Non-pigmented ciliary epithelial cell (primary cell): Measurements from ENCODE around the gene UGGT2.
"Not testable (repeated sequence)": the region's sequence is repeated elsewhere in the genome, so short reads cannot be mapped to it uniquely, and the experiment has no call there.

Source experiments
- DNase-seq: peaks from one replicate; pipeline ENCODE4 v3.0.0-alpha.2; 2010; ENCODE audit warnings: low read depth

Gene UGGT2

DNA sequence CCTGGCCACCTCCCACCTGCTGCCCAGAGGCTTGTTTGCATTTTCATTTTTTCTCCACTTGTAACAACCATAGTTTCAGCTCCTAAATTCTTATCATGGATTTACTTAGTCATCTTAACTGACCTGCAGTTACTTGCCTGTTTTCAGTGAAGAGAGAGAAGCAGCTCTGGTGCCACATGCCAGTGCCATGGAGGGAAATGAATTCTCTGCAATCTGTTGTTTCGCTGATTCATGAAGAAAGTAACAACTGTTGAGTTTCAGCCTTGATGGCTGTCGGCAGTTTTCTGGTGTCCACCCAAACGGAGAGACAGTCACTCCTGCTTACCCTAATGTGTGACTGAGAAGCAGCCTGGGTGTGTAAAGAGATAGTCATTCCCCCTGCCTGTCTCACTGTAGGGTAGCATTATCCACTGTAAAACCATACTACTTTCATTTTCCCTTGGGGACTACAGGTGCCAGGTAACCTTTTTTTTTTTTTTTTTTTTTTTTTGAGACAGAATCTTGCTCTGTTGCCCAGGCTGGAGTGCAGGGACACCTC lies 260.1 kb downstream of the UGGT2 start:
- no peak for DNase-seq

- DNase-seq = no peak
Observed at GRCh38 chr13:95791084-95791722, 262.0 kb downstream of the UGGT2 start.

- DNase-seq = not testable (repeated sequence)
Observed at GRCh38 chr13:95789315-95789714, 263.9 kb downstream of the UGGT2 start.

- no peak for DNase-seq
Observed at GRCh38 chr13:95788100-95788463, 265.1 kb downstream of the UGGT2 start.

DNA sequence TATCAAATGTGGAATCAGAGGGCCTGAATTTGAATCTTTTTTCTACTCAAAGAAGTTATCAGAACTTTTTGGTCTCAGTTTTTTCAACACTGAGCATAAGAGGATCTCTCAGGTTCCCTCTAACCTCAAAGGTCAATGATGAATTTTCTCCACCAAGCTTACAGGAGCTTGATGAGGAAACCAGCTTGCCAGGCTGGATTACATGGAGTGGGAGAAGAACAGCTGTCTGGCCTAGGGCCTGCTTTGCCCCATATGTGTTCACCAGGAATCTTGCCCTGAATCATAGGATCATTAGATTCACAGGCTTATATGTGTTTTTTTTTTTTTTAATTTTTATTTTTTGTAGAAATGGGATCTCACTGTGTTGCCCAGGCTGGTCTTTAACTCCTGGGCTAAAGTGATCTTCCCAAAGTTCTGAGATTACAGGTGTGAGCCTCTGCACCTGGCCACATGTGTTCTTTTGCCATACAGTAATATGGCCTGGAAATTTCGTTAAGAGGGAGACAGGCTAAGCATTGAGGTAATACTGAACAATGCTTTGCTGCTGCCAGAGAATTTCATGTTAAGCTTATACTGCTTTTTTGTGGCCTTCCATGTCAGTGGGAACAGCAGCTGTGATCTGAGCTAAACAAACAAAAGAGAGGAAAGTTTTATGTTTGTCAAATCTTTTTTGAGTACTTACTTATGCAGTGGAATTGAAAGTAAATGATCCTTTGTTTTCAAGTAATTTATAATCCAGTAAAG lies 265.7 kb downstream of the UGGT2 start:
- no peak for DNase-seq

DNA sequence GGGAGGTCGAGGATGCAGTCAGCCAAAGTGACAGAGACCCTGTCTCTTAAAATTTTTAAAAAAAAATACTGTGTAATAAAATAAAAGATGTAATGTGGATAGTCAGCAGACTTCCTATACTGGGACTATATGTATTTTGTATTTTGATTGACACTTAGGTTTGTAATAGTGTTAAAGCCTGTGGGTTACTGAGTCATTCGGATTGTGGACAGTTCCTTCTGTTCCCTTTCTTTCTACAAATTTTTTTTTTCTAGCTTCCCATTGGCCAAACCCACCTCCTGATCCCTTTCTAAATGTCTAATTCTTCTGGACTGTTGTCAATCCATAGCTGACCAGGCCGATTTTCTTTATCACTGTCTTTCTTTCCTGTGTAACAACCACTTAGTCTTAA lies 268.3 kb downstream of the UGGT2 start:
- DNase-seq = no peak

DNA sequence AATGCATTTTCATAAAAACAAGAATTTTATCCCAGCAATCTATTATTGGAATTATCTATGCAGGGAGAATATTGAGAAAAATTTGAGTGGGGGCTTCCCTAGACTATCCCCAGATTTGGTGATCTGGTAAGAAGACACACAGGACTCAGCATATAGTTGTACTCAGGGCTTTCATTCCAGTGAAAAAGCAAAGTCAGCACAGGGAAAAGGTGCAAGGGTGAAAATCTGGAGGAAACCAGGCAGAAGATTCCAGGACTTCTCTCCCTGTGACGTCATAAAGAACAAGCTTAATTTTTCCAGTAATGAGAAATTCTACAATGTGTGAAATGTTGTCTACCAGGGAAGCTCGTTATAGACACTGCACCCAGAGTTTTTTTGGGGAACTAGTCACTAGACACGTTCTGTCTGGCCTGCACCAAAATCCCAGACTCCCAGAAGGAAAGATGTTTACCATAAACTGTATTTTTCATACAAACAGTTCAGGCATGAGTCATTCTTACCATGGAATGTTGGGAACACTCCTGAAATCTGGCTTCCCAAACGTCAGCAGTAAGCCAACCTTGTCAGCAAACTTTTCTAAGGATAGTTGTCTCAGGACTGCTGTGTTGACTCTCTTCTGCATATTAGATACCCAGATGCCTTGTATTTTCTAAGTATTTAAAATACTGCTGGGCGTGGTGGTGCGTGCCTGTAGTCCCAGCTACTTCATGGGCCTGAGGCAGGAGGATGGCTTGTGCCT lies 268.9 kb downstream of the UGGT2 start:
- DNase-seq = peak; percentile 50

GRCh38 chr13:95783747-95784146 lies 269.5 kb downstream of the UGGT2 start:
- no peak for DNase-seq

DNA sequence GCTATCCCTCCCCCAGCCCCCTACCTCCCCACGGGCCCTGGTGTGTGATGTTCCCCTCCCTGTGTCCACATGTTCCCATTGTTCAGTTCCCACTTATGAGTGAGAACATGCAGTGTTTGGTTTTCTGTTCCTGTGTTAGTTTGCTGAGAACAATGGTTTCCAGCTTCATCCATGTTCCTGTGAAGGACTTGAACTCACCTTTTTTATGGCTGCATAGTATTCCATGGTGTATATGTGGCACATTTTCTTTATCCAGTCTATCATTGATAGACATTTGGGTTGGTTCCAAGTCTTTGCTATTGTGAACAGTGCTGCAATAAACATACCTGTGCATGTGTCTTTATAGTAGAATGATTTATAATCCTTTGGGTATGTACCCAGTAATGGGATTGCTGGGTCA lies 271.3 kb downstream of the UGGT2 start:
- DNase-seq = not testable (repeated sequence)

DNA sequence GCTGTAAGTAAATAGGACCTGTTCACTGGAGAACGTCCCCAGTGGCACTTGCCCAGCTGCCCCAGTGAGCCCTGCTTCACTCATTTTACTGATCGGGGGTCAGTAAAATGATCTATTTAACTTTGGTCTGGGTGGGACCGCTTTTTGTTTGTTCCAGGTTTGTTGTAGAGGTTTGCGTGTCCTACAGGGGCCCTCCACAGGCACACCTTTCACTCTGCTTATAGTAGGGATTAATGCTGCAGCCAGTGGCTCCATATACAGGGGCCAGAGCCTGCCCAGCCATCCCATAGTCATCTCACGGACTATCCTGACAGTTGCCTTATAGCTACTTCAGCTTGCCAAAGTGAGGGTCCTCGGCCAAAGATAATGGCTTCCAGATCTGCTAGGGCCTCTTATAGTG lies 272.2 kb downstream of the UGGT2 start:
- no peak for DNase-seq

- no peak for DNase-seq
Observed at GRCh38 chr13:95779522-95779921, 273.7 kb downstream of the UGGT2 start.

GRCh38 chr13:95771905-95772304 lies 281.3 kb downstream of the UGGT2 start:
- DNase-seq = no peak

DNA sequence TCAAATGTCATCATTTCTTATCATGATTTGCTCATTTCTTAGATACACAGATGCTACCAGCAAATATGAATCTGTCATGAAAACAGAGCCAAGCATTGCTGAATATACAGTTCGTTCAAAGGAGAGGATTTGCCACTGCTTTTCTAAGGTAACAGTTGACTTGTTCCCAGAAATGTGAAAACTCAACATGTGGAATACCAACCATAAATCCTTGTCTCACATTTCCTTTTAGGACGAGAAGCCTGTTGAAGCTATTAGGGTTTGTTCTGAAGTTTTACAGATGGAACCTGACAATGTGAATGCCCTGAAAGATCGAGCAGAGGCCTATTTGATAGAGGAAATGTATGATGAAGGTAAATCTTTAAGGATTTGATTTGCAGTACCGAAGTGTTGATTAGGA lies 289.6 kb downstream of the UGGT2 start:
- no peak for DNase-seq

- DNase-seq = not testable (repeated sequence)
Observed at GRCh38 chr13:95762626-95763025, 290.6 kb downstream of the UGGT2 start.

DNA sequence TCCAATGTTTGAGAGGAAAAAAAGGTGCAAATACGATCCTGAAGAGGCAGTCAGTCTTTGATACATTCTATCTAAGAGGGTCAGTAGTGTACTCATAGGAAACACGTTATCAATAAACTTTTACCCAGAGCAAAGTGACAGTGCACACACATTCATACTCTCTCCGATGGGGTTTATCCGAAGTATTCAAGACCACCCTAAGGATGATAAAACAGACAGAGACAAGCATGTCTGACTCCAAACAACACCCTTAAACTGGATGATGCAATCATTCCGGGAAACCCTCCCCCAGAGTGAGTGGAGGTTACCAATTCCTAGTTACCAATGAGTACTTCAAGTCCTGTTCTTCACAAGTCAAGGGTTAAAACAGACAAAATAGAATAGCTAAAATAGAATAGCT lies 297.1 kb downstream of the UGGT2 start:
- DNase-seq = no peak

DNA sequence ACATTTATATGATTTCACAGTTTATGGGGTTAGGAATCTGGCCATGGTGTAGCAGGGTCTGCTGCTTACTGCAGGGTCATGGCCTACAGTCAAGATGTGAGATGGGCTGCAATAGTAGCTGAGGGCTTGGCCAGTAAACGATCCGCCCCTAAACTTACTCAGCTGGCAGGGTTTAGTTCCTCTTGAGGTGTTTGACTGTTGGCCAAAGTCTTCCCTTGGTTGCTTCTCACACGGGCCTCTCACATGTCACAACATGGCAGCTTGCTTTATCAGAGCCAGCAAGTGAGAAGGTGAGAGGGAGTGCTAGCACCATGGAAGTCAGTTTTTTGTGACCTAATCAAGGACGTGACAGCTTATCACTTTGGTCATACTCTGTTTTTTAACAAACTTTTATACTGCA lies 299.1 kb downstream of the UGGT2 start:
- DNase-seq = no peak

DNA sequence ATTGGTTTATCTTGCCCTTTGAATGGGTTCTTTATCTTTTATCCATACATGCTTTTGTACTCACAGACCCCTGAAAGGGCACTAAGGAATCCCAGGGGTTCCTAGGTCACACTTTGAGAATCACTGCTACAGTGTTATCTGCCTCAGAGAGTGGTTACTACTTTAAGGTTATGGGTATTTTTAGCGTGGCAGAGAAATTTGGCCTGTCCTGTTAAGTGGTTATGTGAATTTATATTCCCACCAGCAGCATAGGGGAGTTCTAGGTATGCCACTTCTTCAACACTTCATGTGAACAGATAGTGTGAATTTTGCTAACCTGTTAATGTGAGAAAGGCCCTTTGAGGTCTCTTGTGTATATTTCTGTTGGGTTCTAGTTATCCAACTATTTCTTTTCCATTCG lies 300.5 kb downstream of the UGGT2 start:
- no peak for DNase-seq
